Loucy (cell line): ENCODE results near the gene MAML2.

ENCODE experiments used
- H2AFZ ChIP-seq: fragments of 200-600 bp; sonication (generic); 2 replicates; pipeline ENCODE4 v1.6.0; 2016; ENCODE audit warnings: antibody characterized with exemption, mild to moderate bottlenecking, low read length, moderate library complexity
- H3F3A ChIP-seq: fragments of 200-600 bp; 2 replicates; pipeline ENCODE4 v1.6.0; 2016; ENCODE audit warnings: antibody characterized with exemption, low read depth, mild to moderate bottlenecking
- H3K27me3 ChIP-seq: fragments of 200-600 bp; sonication (generic); 2 replicates; pipeline ENCODE4 v1.6.1; 2014; ENCODE audit warnings: low read length, mild to moderate bottlenecking; ENCODE audit not compliant: insufficient read depth, poor library complexity, severe bottlenecking
- H3K36me3 ChIP-seq: fragments of 200-600 bp; sonication (generic); 2 replicates; pipeline ENCODE4 v1.6.1; 2016; ENCODE audit warnings: low read length; ENCODE audit not compliant: insufficient read depth
- H3K4me1 ChIP-seq: fragments of 200-600 bp; sonication (generic); 2 replicates; pipeline ENCODE4 v1.5.1; 2014; ENCODE audit warnings: low read length, mild to moderate bottlenecking; ENCODE audit not compliant: insufficient read depth, poor library complexity, severe bottlenecking
- H3K4me2 ChIP-seq: fragments of 200-600 bp; sonication (generic); 2 replicates; pipeline ENCODE4 v1.6.0; 2014; ENCODE audit warnings: antibody characterized with exemption, low read length, low read depth, mild to moderate bottlenecking; ENCODE audit not compliant: poor library complexity, severe bottlenecking
- H3K4me3 ChIP-seq: fragments of 200-600 bp; sonication (generic); 2 replicates; pipeline ENCODE4 v1.5.1; 2014; ENCODE audit warnings: low read length, mild to moderate bottlenecking, mixed read lengths; ENCODE audit not compliant: poor library complexity, severe bottlenecking
- H3K79me2 ChIP-seq: fragments of 200-600 bp; sonication (generic); 2 replicates; pipeline ENCODE4 v1.6.1; 2014; ENCODE audit warnings: low read length; ENCODE audit not compliant: insufficient read depth
- H3K9ac ChIP-seq: fragments of 200-600 bp; sonication (generic); 2 replicates; pipeline ENCODE4 v1.6.0; 2014; ENCODE audit warnings: mild to moderate bottlenecking, low read depth, low read length, moderate library complexity; ENCODE audit not compliant: poor library complexity, severe bottlenecking
- H3K9me2 ChIP-seq: fragments of 200-600 bp; sonication (generic); replicated peaks from 2 replicates; pipeline ENCODE4 v1.6.1; 2016; ENCODE audit warnings: low read depth, low read length, mixed read lengths
- H3K9me3 ChIP-seq: fragments of 200-600 bp; sonication (generic); 2 replicates; pipeline ENCODE4 v1.6.1; 2014; ENCODE audit warnings: mild to moderate bottlenecking, antibody characterized with exemption, low read length, low read depth; ENCODE audit not compliant: insufficient read depth
- H4K20me1 ChIP-seq: fragments of 200-600 bp; sonication (generic); 2 replicates; pipeline ENCODE4 v1.6.0; 2014; ENCODE audit warnings: antibody characterized with exemption, low read length, mild to moderate bottlenecking; ENCODE audit not compliant: insufficient read depth, poor library complexity, severe bottlenecking
- CTCF ChIP-seq: fragments of 200-600 bp; sonication (generic); conservative IDR thresholded peaks from 2 replicates; pipeline ENCODE4 v1.5.1; 2014; ENCODE audit warnings: mild to moderate bottlenecking, antibody characterized with exemption, low read length
- EZH2phosphoT487 ChIP-seq: fragments of 200-600 bp; IDR thresholded peaks from 2 replicates; pipeline ENCODE4 v1.6.1; 2018; ENCODE audit warnings: antibody characterized with exemption, mild to moderate bottlenecking, moderate library complexity, borderline replicate concordance

The MAML2 gene

GRCh38 chr11:96279018-96279895 lies 63.7 kb downstream of the MAML2 start:
- no peak overlapping the region for H3K4me3 ChIP-seq
- H3K9me3 ChIP-seq: no peaks in the 10 kb centered on the region
- no peak overlapping the region for H3K9ac ChIP-seq
- no peaks in the 10 kb centered on the region for H3K36me3 ChIP-seq
- H3F3A ChIP-seq: no peaks in the 10 kb centered on the region
- no peaks in the 10 kb centered on the region for H3K79me2 ChIP-seq
- no peaks in the 10 kb centered on the region for H4K20me1 ChIP-seq
- H3K27me3 ChIP-seq: no peaks in the 10 kb centered on the region
- peaks cover 10% of the 10 kb centered on the region for H3K4me1 ChIP-seq
- no peak for TF ChIP-seq CTCF
- TF ChIP-seq EZH2phosphoT487: no peak
- no peaks in the 10 kb centered on the region for H3K9me2 ChIP-seq
- no peak overlapping the region for H2AFZ ChIP-seq
- H3K4me2 ChIP-seq: peak overlapping the region; percentile 6

GRCh38 chr11:96278039-96278897 lies 64.7 kb downstream of the MAML2 start:
- H3K9ac ChIP-seq: no peak overlapping the region
- no peaks in the 10 kb centered on the region for H3K9me2 ChIP-seq
- H3K4me1 ChIP-seq: peaks cover 10% of the 10 kb centered on the region
- H3K4me3 ChIP-seq: no peak overlapping the region
- no peaks in the 10 kb centered on the region for H3K79me2 ChIP-seq
- no peak overlapping the region for H3K4me2 ChIP-seq
- no peaks in the 10 kb centered on the region for H3K36me3 ChIP-seq
- TF ChIP-seq CTCF (no peak), EZH2phosphoT487 (no peak)
- H4K20me1 ChIP-seq: no peaks in the 10 kb centered on the region
- H3K9me3 ChIP-seq: no peaks in the 10 kb centered on the region
- H3K27me3 ChIP-seq: no peaks in the 10 kb centered on the region
- H2AFZ ChIP-seq: no peak overlapping the region
- no peaks in the 10 kb centered on the region for H3F3A ChIP-seq

GRCh38 chr11:96277696-96278038 lies 65.3 kb downstream of the MAML2 start:
- no peak overlapping the region for H3K4me2 ChIP-seq
- no peaks in the 10 kb centered on the region for H3K36me3 ChIP-seq
- no peak overlapping the region for H3K4me3 ChIP-seq
- TF ChIP-seq CTCF (no peak), EZH2phosphoT487 (no peak)
- no peaks in the 10 kb centered on the region for H3K27me3 ChIP-seq
- H3K9me2 ChIP-seq: no peaks in the 10 kb centered on the region
- no peaks in the 10 kb centered on the region for H3K79me2 ChIP-seq
- H3K4me1 ChIP-seq: peaks cover 10% of the 10 kb centered on the region
- no peaks in the 10 kb centered on the region for H4K20me1 ChIP-seq
- H3F3A ChIP-seq: no peaks in the 10 kb centered on the region
- no peaks in the 10 kb centered on the region for H3K9me3 ChIP-seq
- no peak overlapping the region for H2AFZ ChIP-seq
- H3K9ac ChIP-seq: no peak overlapping the region
